GM18873 (cell line): ENCODE data around the gene NKAIN2.
"Not testable (repeated sequence)": the region's sequence is repeated elsewhere in the genome, so short reads cannot be mapped to it uniquely, and the experiment has no call there.

Experiments used
- ATAC-seq: cut with Tn5 transposase; IDR thresholded peaks from one replicate; pipeline ENCODE4 v1.9.1; 2021; ENCODE audit warnings: mild to moderate bottlenecking, moderate library complexity, moderate number of reproducible peaks; ENCODE audit not compliant: unreplicated experiment, low FRiP score

The NKAIN2 gene

DNA sequence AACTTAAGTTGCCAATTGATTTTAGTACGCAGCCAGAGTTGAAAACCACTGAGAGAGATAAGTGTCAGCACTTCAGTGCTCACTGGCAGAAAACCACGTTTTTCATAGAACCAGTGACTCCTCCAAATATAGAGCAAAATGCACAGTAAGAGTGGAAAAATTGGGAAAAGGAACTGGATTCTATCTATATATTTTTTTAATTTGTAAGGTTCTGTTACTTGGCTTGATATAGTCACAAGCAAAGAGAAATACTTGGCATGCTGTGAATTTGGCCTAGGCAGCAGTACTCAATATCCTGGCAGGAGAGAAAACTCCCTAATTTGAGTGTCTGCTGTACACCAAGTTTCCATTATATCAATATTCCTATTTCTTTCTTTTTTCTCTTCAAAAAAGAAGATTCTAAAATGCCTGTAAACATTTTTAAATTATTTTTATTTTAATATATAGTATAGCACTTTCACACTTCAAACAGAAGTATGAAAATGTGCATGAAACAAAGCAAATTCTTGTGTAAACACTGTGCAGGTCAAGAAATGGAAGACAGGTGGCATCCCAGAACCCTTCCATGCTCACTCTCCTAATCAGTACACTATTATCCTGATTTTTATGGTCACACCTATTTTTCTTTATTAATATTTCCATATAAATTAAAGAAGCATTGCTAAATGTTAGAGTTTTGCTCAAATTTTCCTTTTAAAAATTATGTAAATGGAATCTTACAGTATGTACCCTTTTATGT, 596.8 kb downstream of the NKAIN2 start:
- no peak for ATAC-seq

DNA sequence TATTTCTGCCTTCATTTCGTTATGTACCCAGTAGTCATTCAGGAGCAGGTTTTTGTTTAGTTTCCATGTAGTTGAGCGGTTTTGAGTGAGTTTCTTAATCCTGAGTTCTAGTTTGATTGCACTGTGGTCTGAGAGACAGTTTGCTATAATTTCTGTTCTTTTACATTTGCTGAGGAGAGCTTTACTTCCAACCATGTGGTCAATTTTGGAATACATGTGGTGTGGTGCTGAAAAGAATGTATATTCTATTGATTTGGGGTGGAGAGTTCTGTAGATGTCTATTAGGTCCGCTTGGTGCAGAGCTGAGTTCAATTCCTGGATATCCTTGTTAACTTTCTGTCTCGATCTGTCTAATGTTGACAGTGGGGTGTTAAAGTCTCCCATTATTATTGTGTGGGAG, 606.8 kb downstream of the NKAIN2 start:
- ATAC-seq = not testable (repeated sequence)

DNA sequence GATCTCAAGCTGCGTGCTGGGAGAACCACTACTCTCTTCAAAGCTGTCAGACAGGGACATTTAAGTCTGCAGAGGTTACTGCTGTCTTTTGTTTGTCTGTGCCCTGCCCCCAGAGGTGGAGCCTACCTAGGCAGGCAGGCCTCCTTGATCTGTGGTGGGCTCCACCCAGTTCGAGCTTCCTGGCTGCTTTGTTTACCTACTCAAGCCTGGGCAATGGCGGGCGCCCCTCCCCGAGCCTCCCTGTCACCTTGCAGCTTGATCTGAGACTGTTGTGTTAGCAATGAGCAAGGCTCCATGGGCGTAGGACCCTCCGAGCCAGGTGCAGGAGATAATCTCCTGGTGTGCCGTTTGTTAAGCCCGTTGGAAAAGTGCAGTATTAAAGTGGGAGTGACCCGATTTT, 609.0 kb downstream of the NKAIN2 start:
- not testable (repeated sequence) for ATAC-seq

DNA sequence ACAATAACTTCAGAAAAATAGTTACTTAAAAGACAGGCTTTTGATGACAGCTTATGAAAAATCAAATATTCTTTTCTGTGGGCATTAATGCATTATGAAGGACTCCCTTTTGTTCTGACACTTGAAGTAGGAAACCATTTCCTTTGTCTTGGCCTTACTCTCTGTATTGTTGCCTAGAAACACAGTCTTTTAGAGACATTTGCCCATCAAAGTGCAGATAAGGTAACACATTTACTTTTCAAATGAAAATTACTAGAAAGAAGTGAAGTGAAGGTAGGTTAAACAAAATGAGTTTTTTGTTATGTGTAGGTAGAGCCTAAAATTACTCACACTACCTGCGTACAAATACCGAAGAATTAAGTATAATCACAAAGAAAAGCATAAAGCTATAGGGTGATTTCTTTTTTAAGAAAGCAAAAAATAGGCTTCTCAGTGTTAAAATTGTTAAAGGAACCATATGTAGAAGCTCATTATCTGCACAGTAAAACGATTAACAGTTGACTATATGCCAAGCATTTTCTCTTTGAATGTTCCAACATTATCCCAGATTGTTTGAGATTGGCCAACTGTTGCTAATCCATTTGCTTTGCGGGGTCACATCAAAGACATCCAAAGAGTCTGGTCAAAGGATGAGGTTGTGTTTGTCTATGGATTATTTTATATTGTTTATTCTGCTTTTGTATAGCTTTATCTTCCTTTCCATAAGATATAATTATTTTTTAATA, 616.6 kb downstream of the NKAIN2 start:
- ATAC-seq = no peak

DNA sequence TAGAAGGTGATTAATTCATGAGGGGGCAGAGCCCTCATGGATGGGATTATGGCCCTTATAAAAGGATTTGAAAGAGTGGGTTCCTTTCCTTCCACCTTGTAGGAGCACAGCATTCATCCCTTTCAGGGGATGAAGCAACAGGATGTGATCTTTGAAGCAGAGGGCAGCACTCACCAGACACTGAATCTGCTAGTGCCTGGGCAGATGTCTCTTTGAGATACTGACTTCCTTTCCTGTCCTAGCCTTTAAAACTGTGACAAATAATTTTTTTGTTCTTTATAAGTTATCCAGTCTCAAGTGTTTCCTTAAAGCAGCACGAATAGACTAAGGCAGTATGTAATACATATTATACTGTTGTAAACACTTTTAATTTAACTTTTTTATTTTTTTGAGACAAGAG, 620.0 kb downstream of the NKAIN2 start:
- ATAC-seq = no peak

DNA sequence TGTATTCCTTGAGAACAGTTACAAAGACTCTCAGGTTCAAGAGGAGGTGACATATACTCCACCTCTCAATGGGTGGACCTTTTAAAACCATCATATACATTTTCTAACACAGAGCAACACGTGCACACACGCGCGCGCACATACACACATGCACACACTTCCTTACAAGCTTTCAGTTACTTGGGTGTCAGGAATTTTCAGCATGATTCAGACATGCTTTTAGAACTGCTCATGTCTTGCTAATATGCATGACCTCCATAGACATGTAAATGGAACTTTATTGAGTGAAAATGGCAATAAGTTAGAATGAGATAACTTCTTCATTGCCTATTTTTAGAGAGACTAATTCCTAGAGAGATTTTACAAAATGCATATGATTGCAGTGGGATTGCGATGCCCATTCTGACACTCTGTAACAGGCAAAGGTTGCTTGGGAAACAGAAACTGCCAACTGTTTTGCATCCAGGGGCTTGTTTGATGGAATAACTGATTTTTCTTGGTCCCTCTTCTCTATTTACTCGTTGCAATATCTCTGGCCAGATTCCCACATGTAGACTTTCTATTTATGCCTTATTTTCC, 627.2 kb downstream of the NKAIN2 start:
- ATAC-seq = no peak

DNA sequence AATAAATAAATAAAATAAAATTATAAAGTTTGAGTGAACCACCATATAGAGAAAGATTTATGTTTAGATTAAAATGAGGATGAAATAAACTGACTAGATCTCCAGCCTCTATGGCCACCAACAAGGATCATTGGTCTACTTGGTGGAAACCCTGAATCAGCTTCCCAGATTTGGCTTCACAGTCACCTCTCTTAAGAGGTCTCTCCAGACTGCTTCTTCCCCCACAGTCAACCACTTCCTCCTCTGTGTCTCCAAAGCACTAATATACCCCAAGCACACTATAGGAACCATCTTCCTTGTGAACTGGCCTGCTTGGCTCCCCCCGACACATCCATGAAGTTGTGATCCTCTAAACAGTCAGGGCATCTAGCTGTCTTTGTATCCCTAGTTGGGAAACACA, 629.0 kb downstream of the NKAIN2 start:
- no peak for ATAC-seq

DNA sequence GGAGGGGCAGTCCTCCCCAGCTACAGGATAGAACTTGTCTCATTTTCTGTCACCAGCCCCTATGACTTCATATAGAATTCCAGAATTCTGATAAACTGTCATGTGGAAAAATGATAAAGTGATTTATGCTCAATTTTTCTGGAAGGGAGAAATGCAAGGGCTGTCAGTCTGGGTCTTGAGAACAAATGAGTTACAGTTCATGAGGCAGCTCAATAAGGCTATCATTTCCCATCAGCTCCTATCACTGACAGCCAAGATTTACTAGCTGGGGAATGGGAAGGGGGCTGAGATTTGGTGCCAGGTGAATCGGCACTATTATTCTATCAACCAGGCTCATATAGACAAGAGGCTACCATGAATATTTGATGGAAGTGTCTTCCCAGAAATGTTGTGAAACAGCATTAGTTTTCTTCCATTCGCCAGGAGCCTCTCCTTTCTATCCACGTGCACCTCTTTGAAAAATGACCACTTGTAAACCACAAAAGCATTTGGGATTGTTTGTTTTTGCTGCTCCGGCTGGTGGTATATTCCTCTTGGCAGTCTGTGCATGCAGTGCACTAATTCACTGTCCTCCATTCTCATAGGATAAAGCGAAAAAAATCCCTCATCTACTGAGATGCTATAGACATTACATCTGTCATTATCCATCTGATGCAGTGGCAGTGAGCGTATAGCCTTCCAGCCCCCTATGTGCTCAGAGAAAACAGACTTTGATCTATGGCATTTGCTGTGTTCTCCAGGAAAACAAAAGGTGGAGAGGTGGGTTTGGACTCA, 629.9 kb downstream of the NKAIN2 start:
- no peak for ATAC-seq

DNA sequence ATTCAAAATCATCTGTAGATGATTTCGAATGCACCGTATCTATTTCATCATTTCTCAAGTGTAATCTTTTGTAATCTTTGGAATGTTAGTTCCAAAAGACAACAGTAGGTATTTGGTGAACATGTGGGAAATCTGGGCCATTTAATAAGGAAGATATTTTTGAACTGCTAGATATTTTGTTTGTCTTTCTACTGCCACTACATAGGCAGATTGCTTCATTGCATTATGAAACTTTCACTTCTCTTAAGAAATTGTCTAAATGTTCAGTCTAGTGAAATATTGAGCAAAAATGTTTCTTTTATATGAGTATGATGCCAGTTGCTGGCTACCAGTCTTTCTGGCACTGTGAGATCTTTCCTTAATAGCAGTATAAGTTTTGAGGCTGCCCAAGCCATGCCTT, 630.8 kb downstream of the NKAIN2 start:
- ATAC-seq = no peak

DNA sequence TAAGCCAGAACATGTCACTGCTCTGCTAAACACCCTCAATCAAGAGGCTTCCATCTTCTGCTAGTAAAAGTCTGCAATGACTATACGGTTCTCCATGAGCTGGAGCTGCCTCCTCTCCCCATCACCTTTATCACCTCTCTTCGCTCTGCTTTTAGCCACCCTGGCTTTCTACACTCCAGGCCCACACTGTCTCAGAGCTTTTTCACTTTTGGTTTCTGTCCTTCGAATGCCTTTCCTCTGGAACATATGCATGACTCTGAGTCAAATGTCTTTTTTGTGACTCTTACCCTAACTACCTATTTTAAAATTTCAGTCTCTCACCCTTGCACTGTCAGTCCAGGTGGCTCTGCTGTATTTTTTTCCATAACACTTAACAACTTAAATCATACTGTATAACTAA, 633.1 kb downstream of the NKAIN2 start:
- no peak for ATAC-seq

DNA sequence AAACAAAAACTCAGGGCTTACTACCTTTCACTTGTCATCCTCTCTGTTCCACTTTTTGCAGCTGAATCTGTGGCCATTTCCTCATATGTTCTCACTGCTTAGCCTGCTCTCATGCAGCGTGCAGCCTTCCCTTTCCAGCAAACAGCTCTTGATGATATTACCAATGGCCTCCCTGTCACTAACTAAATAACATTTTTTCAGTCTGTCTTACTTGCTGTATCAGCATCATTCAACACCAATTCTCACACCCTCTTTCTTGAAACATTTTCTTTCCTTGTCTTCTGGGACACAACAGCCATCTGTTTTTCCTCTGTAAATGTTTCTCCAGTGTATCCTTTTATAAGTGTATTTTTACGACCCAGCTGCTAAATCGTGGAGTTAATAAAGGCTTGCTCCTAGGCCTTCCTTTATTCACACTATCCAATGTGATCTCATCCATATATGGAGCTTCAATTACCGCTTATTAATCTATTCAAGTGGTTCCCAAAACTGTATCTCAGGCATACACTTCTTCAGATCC, 634.9 kb downstream of the NKAIN2 start:
- no peak for ATAC-seq

DNA sequence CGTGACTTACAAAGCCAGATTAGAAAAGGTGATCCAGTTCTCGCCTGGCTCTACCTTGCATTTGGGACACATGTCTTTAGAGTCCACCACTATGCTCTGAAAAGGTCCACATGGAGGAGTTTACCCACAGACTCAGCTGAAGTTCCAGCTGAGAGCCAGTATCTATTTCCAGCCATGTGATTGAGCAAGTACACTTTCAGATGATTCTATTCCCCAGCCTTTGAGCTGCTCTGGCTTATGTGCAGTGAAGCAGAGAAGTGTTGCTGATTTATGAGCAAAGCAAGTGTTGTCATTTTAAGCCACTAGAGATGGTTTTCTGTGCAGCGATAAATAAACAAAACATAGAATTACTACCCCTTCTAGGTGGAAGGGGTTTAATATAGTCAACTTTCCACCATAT, 637.8 kb downstream of the NKAIN2 start:
- no peak for ATAC-seq

DNA sequence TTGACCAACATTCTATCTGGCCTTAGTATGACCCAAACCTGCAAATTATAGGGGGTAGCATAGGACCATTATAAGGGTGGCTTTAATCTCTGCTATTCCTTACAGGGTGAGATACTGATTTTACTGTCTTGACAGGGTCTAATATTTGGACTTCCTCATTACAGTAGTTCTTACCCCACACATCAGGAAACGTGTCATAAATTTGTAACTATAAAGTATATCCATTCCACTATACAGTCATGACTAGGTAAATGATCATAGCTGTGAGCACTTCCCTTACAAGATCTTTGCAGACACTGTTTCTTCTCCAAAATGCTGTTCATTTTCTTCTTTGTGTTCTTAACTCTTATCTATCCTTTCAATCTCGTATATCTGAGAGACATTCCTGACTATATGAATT, 639.9 kb downstream of the NKAIN2 start:
- ATAC-seq = no peak

DNA sequence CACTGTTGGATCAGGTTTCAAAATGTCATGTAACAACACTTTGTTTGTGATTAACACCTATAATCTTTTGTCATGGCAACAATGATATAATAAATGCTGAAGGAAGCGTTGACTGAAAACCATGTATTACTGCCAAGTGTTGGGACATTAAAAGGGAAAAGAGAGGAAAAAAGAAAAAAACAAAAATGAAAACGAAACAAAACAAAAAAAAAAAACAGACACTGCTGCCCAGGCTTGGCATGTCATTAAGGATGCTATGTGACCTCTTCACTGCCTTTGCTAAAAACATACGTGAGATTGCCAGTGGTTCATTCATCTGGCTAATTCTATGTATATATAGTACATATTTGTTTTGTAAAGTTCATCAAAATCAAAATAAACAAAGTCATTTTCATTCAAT, 641.9 kb downstream of the NKAIN2 start:
- ATAC-seq = no peak

DNA sequence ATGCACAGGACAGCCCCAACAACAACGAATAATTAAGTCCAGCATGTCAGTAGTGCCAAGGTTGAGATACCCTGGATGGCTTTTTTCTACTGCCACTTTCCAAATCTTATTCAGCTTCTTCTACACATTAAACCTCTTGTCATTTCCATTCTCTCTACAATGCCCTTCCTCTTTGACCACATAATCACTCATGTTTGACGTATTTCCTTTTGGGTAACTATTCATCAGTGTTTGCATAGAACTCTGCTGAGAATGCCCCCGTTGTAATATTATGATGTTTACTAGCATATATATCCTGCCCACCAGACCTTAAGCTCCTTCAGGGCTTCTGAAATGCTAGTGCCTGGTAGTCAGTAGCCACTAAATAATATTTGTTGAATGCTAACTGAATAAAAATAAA, 643.3 kb downstream of the NKAIN2 start:
- ATAC-seq = no peak

DNA sequence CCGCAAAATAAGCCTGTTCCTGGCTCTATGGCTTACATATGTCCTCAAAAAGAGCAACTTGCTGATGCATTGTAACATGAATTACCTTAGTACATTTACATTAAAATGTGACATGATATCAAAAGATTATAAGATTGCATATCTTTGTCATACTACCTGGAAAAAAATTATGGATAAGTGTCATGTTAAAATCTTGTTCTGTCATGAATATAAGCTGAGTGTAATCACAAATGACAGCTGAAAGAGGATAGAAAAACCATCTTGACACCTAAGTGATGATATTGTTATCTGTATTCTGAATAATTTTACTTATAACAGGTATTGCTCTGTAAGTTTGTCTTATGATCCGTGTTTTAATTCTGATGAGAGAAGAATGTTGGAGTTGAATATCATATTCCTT, 655.6 kb downstream of the NKAIN2 start:
- no peak for ATAC-seq

DNA sequence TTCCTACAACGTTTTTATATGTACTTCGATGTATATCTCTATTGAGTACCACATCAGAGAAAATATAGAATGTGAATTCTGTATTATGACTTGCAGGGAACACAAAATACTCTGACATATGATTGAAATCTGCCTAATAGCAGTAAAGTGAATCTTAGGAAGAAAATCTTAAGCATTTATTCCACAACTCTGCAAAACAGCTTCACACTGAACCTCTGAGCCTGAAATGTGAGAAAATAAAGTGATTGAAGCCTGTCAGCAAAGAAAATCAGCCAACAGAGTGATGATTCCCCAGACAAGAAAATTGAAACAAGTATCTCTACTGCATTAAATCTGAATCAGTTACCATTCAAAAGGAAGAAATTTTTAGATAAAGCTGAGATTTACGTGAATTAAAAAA, 659.1 kb downstream of the NKAIN2 start:
- ATAC-seq = no peak

DNA sequence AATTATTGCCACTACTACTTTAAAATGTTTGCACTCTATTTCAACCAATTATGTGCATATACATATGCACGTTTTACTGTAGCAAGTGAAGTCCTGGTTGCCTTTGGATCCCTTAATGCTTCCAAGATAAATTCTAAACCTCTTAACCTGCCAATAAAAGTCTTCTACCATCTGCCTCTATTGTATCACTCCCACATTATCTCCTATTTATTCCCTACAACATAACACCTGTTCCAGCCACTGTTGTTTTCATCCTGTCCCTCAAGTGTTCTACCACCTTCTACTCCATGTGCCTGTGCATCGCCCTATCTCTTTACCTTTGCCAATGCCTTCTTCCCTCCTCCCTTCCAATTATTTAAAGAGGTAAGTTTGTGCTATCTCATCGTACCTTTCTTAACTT, 659.6 kb downstream of the NKAIN2 start:
- ATAC-seq = no peak

DNA sequence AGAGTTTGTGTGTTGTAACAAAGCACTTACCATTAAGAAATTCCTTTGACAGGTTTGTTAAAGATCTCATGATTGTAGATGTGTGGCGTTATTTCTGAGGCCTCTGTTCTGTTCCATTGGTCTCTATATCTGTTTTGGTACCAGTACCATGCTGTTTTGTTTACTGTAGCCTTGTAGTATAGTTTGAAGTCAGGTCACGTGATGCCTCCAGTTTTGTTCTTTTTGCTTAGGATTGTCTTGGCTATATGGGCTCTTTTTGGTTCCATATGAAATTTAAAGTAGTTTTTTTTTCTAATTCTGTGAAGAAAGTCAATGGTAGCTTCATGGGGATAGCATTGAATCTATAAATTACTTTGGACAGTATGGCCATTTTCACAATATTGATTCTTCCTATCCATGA, 660.9 kb downstream of the NKAIN2 start:
- not testable (repeated sequence) for ATAC-seq

DNA sequence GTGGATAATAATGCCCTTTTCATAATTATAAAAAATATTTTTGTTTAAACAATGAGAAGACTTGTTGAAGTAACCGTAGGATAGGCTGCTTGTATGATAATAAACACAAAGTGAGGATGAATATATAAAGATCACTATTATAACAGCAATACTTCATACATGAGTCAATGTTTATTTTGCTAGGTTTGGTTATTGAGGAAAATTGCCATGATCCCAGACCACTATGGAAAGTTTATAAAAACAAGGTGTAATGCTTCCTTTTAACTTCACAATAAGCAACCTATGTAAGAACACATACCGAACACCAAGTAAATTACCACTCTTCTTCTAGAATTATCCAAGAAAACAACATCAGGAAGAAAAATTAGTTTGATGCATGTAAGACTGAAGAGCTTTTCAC, 663.3 kb downstream of the NKAIN2 start:
- no peak for ATAC-seq

DNA sequence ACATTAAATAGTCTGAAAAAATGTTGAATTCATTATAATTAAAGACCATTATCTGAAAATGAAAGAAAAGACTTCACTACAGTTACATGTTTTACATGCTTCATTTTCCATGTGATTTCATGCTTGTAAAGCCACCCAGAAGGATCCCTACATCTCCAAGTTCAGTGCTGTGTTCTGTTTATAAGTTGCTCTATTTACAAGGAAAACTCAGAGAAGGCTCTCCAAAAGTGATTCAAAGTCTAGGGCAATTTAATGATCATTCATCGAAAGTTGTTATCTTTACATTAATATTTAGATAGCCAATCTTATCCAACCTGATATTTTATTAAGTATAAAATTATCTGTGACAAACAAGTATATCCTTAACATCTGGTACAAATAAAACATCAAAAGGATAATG, 663.7 kb downstream of the NKAIN2 start:
- ATAC-seq = no peak
